M059J (cell line): ENCODE measurements around the gene CORO7. TPM values are rescaled to one million over a fixed set of nuclear protein-coding genes. Genes with fewer than 3 reads are reported as not detected.

ENCODE experiments used
- DNase-seq: peaks from one replicate; pipeline ENCODE4 v3.0.0-alpha.2; 2012; ENCODE audit warnings: low read depth
- total RNA-seq: library from RNA; depleted of rRNA; stranded (reverse); fragments of >200 nt; shearing (Covaris generic); gene quantifications from 2 replicates; pipeline ENCODE4 v1.2.3, GENCODE V29; 2014

CORO7 gene
- total RNA-seq, 1 experiment from 2014 or later, result 13.1 TPM

GRCh38 chr16:4385066-4385788 lies 31.2 kb downstream of the CORO7 start:
- peak; percentile 34 for DNase-seq

- peak; percentile 42 for DNase-seq
Measured at GRCh38 chr16:4384509-4384942, 31.9 kb downstream of the CORO7 start.

GRCh38 chr16:4383591-4384444 lies 32.6 kb downstream of the CORO7 start:
- DNase-seq, result no peak

GRCh38 chr16:4382795-4383357 lies 33.5 kb downstream of the CORO7 start:
- no peak for DNase-seq

- no peak for DNase-seq
Measured at GRCh38 chr16:4381935-4382794, 34.2 kb downstream of the CORO7 start.

- DNase-seq, result no peak
Measured at GRCh38 chr16:4381072-4381934, 35.1 kb downstream of the CORO7 start.

DNA sequence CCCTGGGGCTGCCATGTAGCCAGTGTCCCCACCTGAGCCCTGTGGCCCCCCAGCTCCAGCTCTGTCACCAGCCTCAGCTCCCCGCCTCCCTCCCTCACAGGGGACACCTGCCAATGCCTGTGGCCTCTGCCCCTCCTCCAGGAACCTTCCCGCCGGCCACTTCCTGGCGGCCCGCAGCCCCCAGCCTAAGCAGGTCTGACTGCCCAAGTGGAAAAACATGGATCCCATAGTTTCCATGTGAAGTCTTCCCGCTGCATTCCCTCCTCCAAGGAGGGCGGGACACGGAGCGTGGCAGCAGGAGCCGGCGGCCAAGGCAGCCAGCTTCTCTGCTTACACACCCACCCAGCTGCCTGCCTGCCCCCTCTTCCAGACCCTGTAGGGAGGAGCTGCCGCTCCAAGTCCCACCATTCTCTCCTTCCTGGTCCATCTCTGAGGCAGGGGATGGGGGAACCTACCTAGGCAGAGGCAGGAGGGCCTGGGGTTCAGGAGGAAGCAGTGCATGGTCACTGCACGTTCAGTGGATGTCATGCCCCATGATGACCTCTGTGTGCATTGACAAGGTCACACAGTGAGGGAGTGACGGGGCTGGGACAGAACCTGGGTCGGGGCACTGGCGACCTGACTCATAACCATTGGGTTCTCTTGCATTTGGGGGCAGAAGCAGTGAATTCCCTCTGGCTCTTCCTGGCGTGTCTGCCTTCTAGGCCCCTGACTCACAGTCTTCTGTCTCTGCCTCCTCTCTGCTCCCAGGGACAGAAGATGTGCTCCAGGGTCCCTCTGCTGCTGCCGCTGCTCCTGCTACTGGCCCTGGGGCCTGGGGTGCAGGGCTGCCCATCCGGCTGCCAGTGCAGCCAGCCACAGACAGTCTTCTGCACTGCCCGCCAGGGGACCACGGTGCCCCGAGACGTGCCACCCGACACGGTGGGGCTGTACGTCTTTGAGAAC lies 36.0 kb downstream of the CORO7 start:
- no peak for DNase-seq

DNA sequence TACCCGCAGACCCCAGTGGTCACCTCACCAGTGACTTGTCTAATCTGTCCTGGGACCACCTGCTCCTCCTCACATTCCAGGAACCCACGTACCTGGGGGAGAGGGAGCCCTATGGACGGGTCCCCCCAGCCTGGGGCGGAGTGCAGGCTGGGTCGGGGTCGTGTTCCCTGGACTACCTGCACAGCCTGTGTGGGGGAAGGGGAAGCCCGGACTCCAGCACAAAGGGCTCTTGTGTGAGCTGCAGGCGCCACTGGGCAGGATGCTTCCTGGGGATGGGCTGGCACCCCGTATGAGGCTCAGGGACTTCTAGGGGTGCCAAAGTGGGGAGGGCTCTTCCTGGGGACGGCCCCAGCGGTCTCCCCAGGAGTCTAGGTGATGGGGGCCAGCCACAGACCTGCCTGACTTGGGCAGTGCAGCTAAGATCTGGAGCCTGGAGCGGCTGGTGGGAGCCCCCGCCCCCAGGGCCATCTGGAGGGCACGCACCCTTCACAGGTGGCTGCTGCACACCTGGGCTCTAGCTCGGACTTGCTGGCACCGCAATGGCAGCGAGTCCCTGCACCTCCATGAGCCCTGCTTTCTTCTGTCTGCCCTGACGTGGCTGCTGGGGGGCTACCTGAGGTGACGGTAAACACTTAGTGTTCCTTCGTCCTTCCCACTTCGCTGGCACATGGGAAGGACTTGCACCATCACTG lies 37.3 kb downstream of the CORO7 start:
- no peak for DNase-seq

DNA sequence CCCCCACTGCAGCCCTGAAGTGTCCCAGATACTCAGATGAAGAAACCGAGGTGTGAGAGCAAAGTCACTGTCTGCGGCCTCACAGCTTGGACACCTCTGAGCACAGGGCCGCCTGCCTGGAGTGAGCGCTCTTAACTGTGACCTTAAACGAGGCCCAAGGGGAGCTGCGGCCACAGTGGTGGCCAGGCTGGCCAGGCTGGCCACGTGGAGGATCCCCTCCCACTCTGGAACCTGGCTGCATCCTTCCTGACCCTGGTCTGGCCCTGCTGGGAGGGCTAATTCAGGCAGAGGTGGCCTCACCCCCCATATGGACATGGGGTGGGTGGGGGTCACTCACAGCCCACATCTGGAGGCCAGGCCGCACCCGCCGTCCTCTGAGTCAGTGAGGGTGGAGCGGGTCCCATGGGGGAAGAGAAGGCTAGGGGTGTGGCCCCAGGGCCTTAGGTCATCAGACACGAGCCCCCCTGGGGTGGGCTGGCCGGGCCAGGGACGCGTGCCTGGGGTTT lies 38.2 kb downstream of the CORO7 start:
- no peak for DNase-seq

DNA sequence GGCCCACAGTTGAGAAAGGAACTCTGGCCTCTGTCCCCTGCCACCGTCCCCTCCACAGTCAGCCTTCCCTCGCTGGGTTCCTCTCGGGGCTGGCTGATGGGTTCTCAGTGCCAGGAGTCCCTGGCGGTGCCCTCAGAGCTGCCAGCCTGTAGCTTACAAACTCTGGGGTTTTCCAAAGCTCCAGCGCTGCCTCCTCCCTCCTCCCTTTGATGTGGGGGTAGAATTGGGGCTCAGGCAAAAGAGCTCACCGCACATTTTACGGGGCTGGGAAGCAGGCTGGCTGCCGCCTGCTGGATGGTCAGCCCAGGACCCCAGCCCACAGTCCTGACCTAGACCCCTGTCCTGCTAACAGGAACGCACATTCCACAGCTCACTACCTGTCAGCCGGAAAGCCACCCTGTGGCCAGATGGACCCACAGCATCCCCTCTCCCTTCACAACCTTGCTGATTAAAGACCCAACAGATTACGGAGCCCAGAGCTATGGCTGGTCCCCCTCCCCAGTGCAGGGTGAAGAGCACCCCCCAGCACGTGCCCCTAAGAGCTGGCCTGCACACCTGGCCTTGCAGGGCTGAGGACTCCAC lies 38.7 kb downstream of the CORO7 start:
- no peak for DNase-seq

DNA sequence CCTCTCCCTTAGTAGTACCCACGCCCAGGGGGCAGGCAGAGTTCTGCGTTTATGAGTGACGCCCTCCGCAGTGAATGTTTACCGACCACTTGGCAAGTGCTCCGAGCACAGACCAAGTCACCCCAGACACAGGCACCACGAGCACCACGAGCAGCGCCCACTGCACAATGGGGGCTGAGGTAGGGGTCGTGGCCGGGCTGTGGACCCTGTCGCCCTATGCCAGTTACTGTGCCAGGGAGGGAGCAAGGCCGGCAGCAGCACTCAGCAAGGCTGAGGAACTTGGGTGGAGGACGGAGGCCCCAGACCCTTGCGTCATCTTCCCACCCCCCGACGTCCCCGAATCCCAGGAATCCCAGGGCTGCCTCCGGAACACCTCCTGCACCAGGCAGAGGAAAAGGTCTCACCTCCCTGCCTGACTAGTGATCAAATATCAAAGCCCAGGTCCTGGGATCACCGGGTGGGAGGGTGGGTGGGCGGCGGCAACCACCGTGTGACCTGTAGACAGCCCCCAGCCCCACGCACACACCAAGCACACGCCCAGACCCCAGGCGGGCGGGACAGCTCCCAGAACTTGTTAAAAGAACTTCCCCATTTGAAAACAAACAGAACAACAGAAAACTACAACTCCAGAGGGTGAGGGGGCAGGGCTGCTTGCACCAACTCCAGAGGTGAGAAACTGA lies 39.4 kb downstream of the CORO7 start:
- DNase-seq, result no peak

GRCh38 chr16:4376126-4376892 lies 40.1 kb downstream of the CORO7 start:
- DNase-seq, result peak; percentile 85

DNA sequence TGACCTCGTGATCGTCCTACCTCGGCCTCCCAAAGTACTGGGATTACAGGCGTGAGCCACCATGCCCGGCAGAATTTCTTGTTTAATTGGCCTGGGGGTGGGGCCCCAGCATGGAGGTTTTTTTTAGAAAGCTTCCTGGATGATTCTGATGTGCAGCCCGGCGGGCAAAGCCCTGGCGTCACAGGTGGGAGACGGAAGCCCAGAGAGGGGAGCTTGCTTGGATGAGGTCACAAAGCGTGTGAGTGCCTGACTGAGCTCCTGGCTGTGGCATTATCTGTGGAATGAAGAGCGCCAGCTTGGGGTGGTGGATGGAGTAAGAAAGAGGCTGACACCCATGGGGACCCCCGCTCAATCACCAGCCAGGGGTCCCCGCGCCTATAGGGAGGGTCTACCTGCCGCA lies 40.7 kb downstream of the CORO7 start:
- peak; percentile 73 for DNase-seq

DNA sequence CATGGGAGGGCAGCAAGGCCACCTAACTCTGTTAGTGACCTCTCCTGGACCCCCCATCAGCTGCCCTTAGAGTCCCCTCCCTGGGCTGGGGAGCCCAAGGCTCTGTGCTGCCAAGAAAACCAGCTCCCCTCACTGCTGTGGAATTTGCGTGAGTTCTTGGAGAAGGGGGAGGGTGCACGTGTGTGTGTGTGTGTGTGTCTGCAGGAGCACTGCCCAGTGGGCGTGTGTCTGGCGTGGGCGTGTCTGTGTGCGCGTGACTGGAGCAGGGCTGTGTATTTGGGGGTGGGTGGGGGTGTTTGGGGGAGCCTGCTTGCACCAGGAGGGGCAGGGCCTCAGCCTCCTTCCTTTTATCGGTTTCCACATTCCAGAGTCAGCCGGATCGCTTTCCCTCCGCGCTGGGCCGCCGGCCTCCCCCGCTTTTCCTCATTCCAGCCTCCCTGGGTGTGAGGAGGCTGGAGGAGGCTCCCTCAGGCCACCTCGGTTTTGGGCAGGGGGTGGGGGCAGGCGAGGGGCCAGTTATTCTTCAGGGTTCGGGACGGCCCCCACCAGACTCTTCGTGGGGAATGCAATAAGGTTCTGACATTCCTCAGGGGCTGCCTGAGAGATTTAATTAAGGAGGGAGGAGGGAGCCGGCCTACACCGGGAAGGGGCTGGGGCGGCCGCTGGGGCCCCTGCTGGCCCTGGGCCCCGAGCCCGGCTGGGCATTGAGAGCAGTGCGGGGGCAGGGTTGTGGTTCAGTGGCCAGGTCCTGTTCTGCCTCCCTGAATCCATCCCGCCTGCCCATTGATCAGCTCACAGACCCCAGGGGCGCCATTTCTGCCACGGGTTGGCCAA lies 42.3 kb downstream of the CORO7 start:
- DNase-seq, result peak; percentile 91

DNA sequence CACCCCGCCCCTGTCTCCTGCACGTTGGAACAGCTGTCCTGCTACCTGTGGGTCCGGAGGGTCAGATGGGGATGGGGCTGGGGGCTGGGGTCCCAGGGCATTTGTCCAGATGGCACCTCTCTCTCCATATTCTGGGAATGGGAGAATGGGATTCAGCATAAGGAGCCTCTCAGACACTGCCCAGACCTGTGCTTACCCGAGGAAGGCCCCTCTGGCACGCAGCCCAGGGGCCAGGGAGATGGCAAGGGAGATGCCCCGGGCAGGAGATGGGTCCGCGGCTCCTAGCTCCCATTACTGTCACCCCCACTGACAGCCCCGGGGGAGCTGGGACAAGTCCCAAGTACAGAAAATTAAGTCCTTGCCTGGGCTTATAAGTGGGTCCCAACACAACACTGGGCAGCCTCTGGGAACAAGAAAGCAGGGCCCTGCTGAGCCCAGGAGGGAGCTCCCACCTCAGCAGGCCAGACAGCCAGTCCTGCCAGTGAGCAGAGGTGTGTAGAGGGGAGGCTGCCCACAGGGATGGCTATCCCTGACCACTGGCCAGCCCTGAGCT lies 43.0 kb downstream of the CORO7 start:
- DNase-seq, result peak; percentile 79
